Left ventricle myocardium superior (tissue), 1 donor: ENCODE measurements around the gene EEA1. TPM values are rescaled to one million over a fixed set of nuclear protein-coding genes. Genes with fewer than 3 reads are reported as not detected.

Experiments
- ATAC-seq: fragments of 200-7000 bp; cut with Tn5 transposase; one replicate; pipeline ENCODE4 v1.9.1; 2020; ENCODE audit warnings: mild to moderate bottlenecking, moderate library complexity
- DNase-seq: peaks from one replicate; pipeline ENCODE4 v3.0.0-alpha.2; 2020
- intact Hi-C: fragments of 100-400 bp; cut with micrococcal nuclease; formaldehyde crosslinking; loops from one replicate; pipeline ENCODE4 v1.11.0; 2022
- total RNA-seq: library from RNA; stranded (reverse); fragmentation: NEBNext Ultra II Directional; extraction: Animal tissue kit (Norgen Biotek cat#: 25700); gene quantifications from one replicate; pipeline ENCODE4 v1.2.1, GENCODE V29; 2021
- donor health status: DM: no; HTN: yes; CAD: no; lungs with severe emphysema.

The EEA1 gene
- total RNA-seq, 1 donor from 2014 or later = 22.1 TPM

DNA sequence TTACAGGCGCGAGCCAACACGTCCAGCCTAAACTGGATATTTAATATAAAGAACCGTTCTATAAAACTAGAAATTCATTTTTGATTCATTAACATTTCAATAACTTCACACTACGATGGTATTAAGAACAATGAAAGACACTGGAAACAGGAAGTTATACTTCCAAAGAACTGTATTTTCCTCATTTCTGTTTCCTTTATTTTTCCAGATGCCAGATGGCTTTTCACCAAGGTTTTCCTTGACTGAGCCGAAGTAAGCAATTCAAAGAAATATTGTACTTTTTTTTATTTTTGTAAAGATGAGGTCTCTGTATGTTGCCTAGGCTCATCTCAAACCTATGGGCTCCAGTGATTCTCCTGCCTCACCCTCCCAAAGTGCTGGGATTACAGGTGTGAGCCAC is 28.2 kb downstream of the EEA1 start:
- intact Hi-C loops = no loop called here
- no peak for ATAC-seq
- DNase-seq = no peak

DNA sequence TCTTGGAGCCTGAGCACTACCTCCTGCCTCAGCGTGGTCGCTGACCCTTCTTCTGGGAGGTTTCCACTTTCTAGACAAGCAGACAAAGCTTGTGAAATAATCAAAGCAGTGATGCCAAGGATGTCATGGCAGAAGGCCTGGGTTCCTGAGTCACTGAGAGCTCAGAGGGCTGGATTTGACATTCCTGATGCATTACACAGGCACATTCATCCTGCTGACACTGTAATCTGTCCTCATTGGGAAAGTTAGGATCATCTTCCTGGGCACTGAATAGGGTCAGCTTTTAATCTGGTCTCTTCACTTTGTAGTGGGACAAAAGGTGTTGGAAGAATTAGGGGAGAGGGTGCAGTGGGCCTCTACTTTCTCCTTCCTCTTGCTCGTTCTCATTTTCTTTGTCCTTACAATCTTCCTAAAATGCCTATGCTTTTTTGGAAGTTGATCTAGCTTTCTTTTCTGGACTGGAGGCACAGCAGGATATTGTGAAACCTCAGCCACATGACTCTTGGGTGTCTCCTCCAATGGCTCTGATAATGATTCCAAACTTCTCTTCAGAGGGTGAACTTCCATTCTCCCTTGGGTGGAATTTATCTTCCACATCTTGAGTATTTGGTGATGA is 29.6 kb downstream of the EEA1 start:
- intact Hi-C loops = no loop called here
- peak; percentile 98 for ATAC-seq
- DNase-seq = peak; percentile 72

DNA sequence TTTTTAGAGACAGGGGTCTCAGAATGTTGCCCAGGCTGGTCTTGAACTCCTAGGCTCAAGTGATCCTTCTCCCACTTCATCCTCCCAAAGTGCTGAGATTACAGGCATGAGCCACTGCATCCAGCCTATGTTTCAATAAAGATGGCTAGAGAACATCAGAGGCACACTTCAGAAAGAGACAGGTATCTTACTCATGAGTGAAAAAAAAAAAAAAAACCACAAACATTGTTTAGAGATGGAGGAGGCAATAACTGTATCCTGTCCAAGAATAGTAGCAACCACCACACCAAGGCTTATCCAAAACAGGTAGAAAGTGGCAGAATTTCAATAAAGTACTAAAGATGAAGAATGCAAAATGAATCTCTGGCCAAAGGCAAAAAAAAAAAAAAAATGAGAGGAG is 30.3 kb downstream of the EEA1 start:
- intact Hi-C loops = no loop called here
- DNase-seq (no peak), ATAC-seq (no peak)

DNA sequence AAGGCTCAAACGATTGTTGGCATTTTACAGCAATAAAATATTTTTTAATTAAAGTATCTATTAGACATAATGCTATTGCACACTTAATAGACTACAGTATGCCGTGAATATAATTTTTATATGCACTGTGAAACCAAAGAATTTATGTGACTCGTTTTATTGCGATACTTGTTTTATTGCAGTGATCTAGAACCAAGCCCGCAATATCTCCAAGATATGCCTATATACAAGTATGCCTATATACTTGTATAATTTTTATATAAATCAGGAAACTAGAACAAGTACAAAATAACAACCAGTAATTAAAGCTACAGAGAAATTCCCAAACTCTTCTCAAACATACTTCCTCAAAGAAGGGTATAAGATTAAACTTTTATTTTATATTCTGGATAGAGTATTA is 31.3 kb downstream of the EEA1 start:
- ATAC-seq = no peak
- no peak for DNase-seq
- intact Hi-C loops = no loop called here

DNA sequence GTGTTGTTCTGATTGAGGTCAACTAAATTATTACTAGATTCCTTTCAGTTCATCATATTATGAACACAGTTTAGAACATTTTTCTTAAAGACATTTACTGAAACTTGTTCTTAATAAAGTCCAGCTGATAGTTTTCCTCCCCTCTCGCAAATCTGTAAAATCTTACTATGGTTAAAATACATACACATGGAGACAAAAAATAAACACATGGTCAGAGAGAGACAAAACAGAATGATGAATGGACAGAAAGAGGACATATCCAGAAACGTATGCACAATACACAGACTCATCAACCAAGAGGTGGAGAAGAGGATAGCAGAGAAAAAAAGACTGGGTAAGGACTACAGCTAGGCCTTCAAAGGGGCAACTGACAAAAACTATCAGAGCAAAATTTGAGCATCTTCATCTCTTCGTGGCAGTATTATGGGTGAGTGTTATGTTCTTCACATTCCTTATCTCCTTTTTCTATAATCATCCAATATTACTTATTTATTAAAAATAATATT is 38.4 kb downstream of the EEA1 start:
- intact Hi-C loops = no loop called here
- ATAC-seq = no peak
- DNase-seq = no peak

DNA sequence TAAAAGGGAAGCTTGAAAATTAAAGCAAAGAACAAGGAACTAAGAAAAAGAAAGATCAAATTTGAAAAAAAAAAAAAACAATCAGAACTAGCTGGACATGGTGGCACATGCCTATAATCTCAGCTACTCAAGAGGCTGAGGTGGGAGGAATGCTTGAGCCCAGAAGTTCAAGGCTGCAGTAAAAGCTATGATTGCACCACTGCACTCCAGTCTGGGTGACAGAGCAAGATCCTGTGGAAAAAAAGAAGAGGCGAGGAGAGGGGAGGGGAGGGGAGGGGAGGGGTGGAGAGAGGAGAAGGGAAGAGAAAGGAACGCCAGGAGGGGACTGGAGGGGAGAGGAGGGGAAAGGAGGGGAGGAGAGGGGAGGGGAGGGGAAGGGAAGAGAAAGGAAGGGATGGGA is 43.0 kb downstream of the EEA1 start:
- intact Hi-C loops = no loop called here
- DNase-seq = no peak

DNA sequence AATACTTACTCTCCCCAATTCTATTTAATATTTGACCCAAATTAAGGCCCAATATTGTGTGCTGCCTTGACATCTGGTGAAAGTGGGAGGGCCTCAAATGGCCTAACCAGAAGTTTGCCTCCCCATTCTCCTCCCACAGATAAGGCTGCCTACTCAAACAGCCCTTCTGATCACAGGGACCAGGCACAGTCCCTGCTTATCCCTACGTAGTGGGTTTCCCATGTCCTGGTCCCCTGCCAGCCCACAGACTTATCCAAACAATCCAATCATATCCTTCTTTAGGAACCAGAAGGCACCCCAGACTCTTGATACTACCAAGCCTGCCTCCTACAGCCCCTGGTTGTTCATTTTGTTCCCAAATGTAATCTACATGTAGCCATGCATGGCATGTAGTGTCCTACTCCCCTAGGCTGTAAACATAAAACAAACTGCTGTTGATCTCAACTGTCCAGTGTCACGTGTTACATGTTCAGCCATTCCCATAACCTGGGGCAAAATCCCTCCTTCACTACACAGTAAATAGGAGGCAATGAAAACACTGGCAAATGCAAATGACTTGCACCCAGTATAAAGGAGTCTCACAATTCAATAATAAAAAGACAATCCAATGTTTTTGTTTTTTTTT is 49.3 kb downstream of the EEA1 start:
- intact Hi-C loops = no loop called here
- ATAC-seq (no peak), DNase-seq (no peak)

More for the DNA sequence above, 43.0 kb downstream of the EEA1 start:
- ATAC-seq = no peak

DNA sequence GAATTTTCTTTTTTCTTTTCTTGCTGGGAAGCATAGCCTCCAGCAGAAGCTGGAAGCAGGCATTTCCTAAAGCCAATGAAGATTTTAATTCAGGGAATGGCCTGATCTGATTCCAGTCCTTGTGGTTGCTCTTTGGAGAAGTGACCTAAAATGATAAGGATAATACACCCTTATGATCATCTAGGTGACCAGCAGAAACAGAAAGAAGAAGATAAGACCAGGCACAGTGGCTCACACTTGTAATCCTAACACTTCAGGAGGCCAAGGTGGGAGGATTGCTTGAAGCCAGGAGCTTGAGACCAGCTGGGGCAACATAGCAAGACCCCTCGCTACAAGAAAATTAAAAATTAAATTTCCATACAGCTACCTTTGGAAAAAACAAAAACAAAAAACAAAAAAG is 51.2 kb downstream of the EEA1 start:
- DNase-seq = no peak
- intact Hi-C loops = no loop called here
- ATAC-seq = no peak

DNA sequence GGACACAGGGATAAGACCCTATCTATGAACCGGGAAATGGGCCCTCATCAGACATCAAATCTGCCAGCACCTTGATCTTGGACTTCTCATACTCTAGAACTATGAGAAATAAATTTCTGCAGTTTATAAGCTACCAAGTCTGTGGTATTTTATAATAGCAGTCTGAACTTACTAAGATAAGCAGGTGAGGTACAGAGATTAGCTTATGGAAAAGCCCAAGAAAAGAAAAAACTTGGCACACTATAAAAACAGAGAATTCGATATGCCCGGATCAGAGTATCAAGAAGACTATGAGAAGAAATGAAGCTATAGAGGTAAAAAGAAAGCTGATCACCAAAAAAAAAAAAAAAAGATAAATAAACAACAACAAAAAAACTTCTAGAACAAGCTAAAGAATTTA is 52.6 kb downstream of the EEA1 start:
- intact Hi-C loops = no loop called here
- ATAC-seq (no peak), DNase-seq (no peak)

DNA sequence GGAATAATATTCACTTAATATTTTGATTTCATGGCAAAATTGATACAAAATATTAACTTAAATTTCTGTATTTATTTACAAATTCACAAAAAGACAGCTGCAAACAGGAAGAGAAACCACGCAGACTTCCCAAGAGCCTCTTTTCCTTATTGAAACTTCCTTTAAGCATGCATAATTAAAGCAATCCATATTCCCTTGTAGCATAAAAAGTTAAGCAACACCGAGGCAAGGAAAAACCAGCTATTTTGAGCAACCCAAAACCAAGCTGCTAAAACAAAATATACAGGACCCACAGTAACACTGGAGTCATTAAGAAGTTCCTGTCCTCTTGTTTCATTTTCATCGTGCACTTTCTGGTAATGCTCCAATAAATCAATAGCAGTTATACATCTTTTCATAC is 58.0 kb downstream of the EEA1 start:
- DNase-seq = no peak
- ATAC-seq = no peak

DNA sequence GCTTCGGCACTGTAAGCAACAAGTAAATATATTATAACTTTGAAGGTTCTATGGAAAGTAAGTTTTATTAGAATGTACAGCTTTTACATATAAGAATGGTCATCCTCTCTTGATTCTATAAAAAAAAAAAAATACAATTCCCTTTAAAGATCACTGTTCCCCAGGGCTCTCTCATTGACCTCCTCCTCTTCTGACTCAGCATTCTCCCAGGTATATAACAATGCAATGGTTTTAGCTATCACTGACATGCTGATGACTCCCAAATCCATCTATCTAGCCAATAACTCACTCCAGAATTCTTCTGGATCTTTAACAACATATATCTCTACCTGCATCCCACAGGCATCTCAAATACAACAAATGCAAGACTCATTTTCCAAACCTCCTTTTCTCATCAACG is 62.7 kb downstream of the EEA1 start:
- intact Hi-C loops = no loop called here
- ATAC-seq (no peak), DNase-seq (no peak)

More for the DNA sequence above, 58.0 kb downstream of the EEA1 start:
- intact Hi-C loops = no loop called here

DNA sequence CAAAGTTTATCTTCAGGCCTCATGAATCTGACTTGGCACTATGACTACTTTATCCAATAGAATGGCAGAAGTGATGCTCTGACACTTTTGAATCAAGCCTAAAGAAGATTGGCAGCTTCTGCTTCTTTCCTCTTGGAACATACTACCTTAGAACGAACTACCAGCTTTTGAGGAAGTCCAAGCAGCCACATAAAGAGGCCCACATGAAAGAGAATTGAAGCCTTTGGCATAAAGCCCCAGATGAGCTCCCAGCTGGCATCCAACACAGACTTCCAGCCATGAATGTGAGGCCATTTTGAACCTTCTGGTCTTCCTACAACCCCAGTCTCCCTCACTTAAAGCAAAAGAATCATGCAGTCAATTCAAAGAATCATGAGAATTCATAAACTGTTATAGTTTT is 65.8 kb downstream of the EEA1 start:
- ATAC-seq (no peak), DNase-seq (no peak)
- intact Hi-C loops = no loop called here

DNA sequence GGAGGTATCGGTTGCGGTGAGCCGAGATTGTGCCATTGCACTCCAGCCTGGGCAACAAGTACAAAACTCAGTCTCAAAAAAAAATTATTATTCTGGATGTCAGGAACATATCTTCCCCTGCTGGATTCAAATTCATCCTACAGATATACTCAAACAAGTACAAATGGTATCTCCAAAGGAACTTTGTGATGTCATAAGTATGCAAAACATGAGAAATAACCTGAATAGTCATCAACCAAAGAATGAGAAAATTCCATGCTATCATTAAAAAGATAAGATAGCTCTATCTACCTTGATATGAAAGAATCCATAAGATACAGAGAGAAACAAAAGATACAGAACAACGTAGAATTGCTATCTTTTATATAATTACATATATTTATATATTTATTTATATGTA is 67.7 kb downstream of the EEA1 start:
- intact Hi-C loops = no loop called here
- ATAC-seq (no peak), DNase-seq (no peak)

DNA sequence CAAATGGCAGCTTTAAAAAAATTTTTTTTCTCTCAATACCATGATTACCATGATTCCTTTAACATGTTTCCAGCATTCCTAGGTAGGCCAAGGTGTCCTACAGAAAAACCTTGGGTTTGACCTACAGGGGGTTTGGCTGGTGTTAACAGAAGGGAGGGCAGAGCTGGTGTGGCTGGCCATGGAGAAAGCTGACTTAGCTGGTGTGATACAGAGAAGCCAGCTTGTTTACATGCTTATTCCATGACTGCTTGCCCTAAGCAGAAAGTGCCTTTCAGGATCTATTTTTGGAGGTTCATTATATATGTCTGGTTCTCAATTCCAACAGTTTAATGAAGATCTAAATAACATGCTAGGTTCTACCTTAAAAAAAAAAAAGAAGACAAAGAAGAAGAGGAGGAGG is 68.6 kb downstream of the EEA1 start:
- DNase-seq (no peak), ATAC-seq (peak; percentile 56)
- intact Hi-C loops = no loop called here

DNA sequence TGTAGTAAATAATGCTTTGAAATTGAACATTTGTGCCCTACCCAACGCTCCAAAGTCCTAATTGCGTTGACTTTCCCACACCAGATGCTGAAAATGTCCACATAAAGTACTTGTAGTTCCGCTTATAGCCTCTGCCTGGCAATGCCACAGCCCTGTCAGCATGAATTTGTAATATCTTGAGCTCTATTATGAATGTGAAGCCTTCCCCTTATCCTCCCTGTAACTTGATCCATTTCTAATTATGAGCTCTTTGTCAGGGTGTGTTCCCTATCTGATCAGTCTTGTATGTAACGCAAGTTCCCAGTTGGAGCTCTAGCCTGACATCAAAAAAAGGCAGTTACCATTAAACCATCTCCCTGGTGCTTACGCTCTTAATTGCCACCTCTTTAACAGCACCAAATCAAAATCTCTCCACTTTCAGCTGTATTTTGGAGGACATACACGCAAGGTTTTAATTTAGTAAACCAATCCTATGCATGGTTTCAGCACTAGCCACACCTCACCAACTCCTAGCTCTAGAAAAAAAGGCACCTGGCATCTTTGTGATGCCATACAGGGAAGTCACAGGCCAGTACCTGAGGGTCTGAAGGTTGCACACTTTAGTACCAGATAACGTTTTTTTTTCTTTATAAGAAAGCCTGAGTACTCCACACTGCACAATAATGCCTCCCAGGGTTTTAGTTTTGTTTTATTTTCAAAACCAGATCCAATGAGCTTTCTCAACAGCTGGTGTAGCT is 69.3 kb downstream of the EEA1 start:
- peak; percentile 44 for ATAC-seq
- DNase-seq = no peak
- intact Hi-C loops = no loop called here

DNA sequence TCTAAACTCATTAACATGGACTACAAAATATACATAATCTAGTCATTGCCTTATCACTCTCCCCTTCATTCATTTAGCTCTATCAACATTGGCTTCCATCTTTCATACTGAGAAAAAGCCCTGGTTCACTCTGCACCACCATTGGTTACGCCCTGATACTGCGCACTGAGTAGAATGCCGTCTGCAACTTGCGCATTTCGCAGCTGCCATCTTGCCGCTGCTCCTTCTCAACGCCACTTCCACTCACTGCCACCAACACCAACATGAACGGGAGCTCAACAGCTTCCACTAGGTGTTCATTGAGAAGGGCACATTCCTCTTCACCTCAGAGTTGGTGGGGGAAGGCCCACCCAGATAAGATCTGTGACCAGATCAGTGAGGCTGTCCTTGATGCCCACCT is 71.3 kb downstream of the EEA1 start:
- no peak for DNase-seq
- no peak for ATAC-seq
- intact Hi-C loops = no loop called here

DNA sequence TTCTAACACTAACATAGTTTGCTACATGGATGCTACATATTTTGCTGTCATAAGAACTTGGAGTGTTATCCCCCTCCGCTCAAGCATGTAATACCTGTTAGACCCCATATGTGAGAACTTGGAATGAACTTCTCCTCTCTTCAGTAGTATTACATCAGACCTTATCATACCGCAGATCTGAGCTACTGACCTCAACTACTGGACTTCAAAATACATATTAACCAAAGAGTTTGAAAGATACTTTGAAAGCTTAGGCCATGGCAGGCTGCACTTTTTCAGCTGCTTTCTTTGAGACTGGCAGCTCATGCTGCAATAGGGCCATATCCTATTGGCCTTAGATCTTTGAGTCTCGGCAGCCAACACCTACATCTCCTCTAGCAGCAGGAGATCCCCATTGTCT is 74.8 kb downstream of the EEA1 start:
- DNase-seq (no peak), ATAC-seq (no peak)
- intact Hi-C loops = no loop called here

DNA sequence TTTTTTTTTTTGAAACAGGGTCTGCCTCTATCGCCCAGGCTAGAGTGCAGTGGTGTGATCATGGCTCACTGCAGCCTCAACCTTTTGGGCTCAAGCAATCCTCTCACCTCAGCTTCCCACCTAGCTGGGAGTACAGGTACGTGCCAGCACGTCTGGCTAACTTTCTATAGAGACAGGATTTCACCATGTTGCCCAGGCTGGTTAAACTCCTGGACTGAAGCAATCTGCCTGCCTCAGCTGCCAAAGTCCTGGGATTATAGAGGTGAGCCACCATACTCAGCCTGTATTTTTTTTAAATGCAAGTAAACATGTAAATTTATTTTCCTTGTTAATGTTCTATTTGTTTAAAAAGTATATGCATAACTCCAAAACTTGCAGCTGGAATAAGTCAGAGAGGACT is 80.4 kb downstream of the EEA1 start:
- no peak for ATAC-seq
- intact Hi-C loops = no loop called here
- no peak for DNase-seq

DNA sequence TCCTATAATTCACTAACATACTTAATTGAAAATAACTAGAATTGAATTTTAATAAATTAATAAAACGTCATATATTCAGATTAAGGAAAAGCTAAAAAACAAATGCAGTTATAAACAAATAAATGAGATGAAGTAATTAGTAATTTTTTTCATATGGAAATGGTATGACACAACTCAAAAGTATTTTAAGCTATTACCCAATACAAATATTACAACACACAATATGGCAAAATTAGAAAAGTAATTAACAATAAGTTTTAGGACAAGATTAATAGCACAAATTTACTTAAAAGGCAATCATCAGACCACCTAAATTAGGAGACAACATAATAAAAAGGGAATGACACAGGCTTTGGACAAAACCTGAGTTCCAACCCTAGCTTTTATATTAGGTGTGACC is 81.7 kb downstream of the EEA1 start:
- DNase-seq (no peak), ATAC-seq (no peak)
- intact Hi-C loops = no loop called here

DNA sequence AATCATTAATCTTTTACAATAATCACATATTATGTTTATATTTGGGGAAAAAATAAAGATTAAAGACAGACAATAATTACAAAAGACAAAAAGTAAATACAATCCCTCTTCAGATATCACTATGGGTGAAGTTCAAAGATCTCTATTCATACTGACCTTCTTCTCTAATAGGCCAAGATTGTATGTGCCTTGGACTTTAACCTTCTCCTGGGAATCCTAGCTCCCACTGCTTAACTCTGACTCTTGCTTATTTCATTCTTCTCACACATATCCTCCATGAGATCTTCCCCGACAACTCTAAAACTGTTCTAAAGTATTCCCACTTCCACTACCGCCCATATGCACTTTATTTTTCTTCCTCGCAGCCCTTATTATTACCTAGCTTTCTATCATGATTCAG is 83.8 kb downstream of the EEA1 start:
- intact Hi-C loops = no loop called here
- ATAC-seq (no peak), DNase-seq (no peak)
